Prostate gland (tissue), 2 donors: Measurements from ENCODE around the gene TRPC4. TPM values are rescaled to one million over a fixed set of nuclear protein-coding genes. Genes with fewer than 3 reads are reported as not detected.

Experiments used
- DNase-seq: peaks from one replicate; pipeline ENCODE4 v3.0.0-alpha.2; 2019; ENCODE audit warnings: low spot score
- H3K27ac ChIP-seq, 2 donors: fragments of 200-600 bp; sonication (generic); 2 replicates each; pipeline ENCODE4 v1.5.1; 2017 to 2019
- H3K27me3 ChIP-seq: fragments of 200-600 bp; sonication (generic); replicated peaks from 2 replicates; pipeline ENCODE4 v1.5.1; 2019; ENCODE audit not compliant: insufficient read depth
- H3K36me3 ChIP-seq, 2 donors: fragments of 200-600 bp; sonication (generic); 1 replicate in 1 of 2; 2 replicates in 1 of 2; pipeline versions ENCODE4 v1.5.1 to v1.8.1; 2017 to 2019
- H3K4me1 ChIP-seq: fragments of 200-600 bp; sonication (generic); replicated peaks from 2 replicates; pipeline ENCODE4 v1.5.1; 2019
- H3K4me3 ChIP-seq, 2 donors: fragments of 200-600 bp; sonication (generic); 2 replicates each; pipeline ENCODE4 v1.5.1; 2017 to 2019
- H3K9me3 ChIP-seq: fragments of 200-600 bp; sonication (generic); 2 replicates; pipeline ENCODE4 v1.5.1; 2017
- CTCF ChIP-seq, 4 experiments: fragments of 200-600 bp in 2 of 4; fragments of 450-650 bp in 2 of 4; sonication (generic) in 2 of 4; IDR thresholded peaks; 1 replicate in 3 of 4; 2 replicates in 1 of 4; pipeline ENCODE4 v1.5.1; 2016 to 2019; ENCODE audit warnings: antibody characterized with exemption in 4 of 4, mild to moderate bottlenecking in 2 of 4, moderate library complexity in 2 of 4
- POLR2A ChIP-seq: fragments of 450-650 bp; IDR thresholded peaks from one replicate; pipeline ENCODE4 v1.6.1; 2016; ENCODE audit warnings: antibody characterized with exemption, mild to moderate bottlenecking
- POLR2AphosphoS5 ChIP-seq: sonication (generic); formaldehyde crosslinking; IDR thresholded peaks from one replicate; pipeline ENCODE4 v1.6.1; 2017; ENCODE audit warnings: antibody characterized with exemption
- WGBS: methylation state at CpG from one replicate; pipeline ENCODE4 v1.1.5; 2018; 5-methylcytosine and 5-hydroxymethylcytosine counted together
- intact Hi-C: fragments of 100-400 bp; cut with DNase I; formaldehyde crosslinking; loops from one replicate; pipeline ENCODE4 v1.14.2; 2022
- total RNA-seq, 2 donors: library from RNA; depleted of rRNA; stranded (reverse); fragments of >200 nt; gene quantifications; one replicate each; pipeline ENCODE4 v1.1.0, GENCODE V29; 2016

Gene TRPC4
- total RNA-seq, 2 donors from 2014 or later: 2.4 to 4.0 TPM

- H3K4me3 ChIP-seq: no peak overlapping the region
- intact Hi-C loops: no loop called here
- TF ChIP-seq CTCF (IDR thresholded peaks at IDR 0.05) (no peak), POLR2A (no peak), POLR2AphosphoS5 (no peak)
- H3K36me3 ChIP-seq: no peaks in the 10 kb centered on the region
- 38% methylated on average over 4 of the region's 4 CpGs for WGBS
- H3K9me3 ChIP-seq: no peaks in the 10 kb centered on the region
- H3K4me1 ChIP-seq: no peaks in the 10 kb centered on the region
- no peak for DNase-seq
- no peak overlapping the region for H3K27ac ChIP-seq
- H3K27me3 ChIP-seq: no peaks in the 10 kb centered on the region
These were observed 20.2 kb upstream of the TRPC4 start for GRCh38 chr13:37889820-37890219.

- Histone ChIP-seq H3K27ac (no peak overlapping the region), H3K36me3 (no peaks in the 10 kb centered on the region), H3K4me1 (no peaks in the 10 kb centered on the region), H3K4me3 (no peak overlapping the region), H3K9me3 (no peaks in the 10 kb centered on the region), H3K27me3 (no peaks in the 10 kb centered on the region)
- no peak for DNase-seq
- 72% methylated on average over 2 of the region's 2 CpGs for WGBS
- intact Hi-C loops: no loop called here
- TF ChIP-seq CTCF (IDR thresholded peaks at IDR 0.05) (no peak), POLR2AphosphoS5 (no peak), POLR2A (no peak)
These were observed 19.5 kb upstream of the TRPC4 start for GRCh38 chr13:37889102-37889501.

GRCh38 chr13:37886879-37887278 lies 17.3 kb upstream of the TRPC4 start:
- TF ChIP-seq CTCF (IDR thresholded peaks at IDR 0.05) (no peak), POLR2A (no peak), POLR2AphosphoS5 (no peak)
- Histone ChIP-seq H3K27ac (no peak overlapping the region), H3K4me3 (no peak overlapping the region), H3K36me3 (no peaks in the 10 kb centered on the region), H3K27me3 (no peaks in the 10 kb centered on the region), H3K4me1 (no peaks in the 10 kb centered on the region), H3K9me3 (no peaks in the 10 kb centered on the region)
- intact Hi-C loops: no loop called here
- no peak for DNase-seq
- 33% methylated on average over 4 of the region's 4 CpGs for WGBS

- Histone ChIP-seq H3K4me3 (no peak overlapping the region), H3K36me3 (no peaks in the 10 kb centered on the region), H3K27me3 (no peaks in the 10 kb centered on the region), H3K9me3 (no peaks in the 10 kb centered on the region), H3K27ac (no peak overlapping the region), H3K4me1 (no peaks in the 10 kb centered on the region)
- intact Hi-C loops: no loop called here
- TF ChIP-seq POLR2AphosphoS5: no peak
- no peak for TF ChIP-seq CTCF (IDR thresholded peaks at IDR 0.05)
- TF ChIP-seq POLR2A: no peak
- WGBS: 97% methylated on average over 2 of the region's 2 CpGs
- no peak for DNase-seq
These were observed 15.1 kb upstream of the TRPC4 start for GRCh38 chr13:37884674-37885073.

- 92% methylated on average over 1 of the region's 1 CpG for WGBS
These were observed 14.5 kb upstream of the TRPC4 start for GRCh38 chr13:37884026-37884425.

More at GRCh38 chr13:37884026-37884425, 14.5 kb upstream of the TRPC4 start:
- intact Hi-C loops: no loop called here
- H3K4me1 ChIP-seq: no peaks in the 10 kb centered on the region
- no peaks in the 10 kb centered on the region for H3K27me3 ChIP-seq
- H3K27ac ChIP-seq: no peak overlapping the region
- no peaks in the 10 kb centered on the region for H3K36me3 ChIP-seq
- no peaks in the 10 kb centered on the region for H3K9me3 ChIP-seq
- TF ChIP-seq CTCF (IDR thresholded peaks at IDR 0.05) (no peak), POLR2AphosphoS5 (no peak), POLR2A (no peak)
- no peak overlapping the region for H3K4me3 ChIP-seq
- no peak for DNase-seq
